MG63 (cell line): Measurements from ENCODE around the gene GIMAP8. TPM values are rescaled to one million over a fixed set of nuclear protein-coding genes. Genes with fewer than 3 reads are reported as not detected.

Experiments used
- DNase-seq: peaks from one replicate; pipeline ENCODE4 v3.0.0-alpha.2; 2020
- H3K27me3 ChIP-seq: fragments of 250-450 bp; sonication (Bioruptor Pico); 2 replicates; pipeline ENCODE4 v1.5.1; 2020; ENCODE audit warnings: mild to moderate bottlenecking, moderate library complexity
- H3K36me3 ChIP-seq: fragments of 250-450 bp; sonication (Bioruptor Pico); 2 replicates; pipeline ENCODE4 v1.5.1; 2020; ENCODE audit warnings: mild to moderate bottlenecking, moderate library complexity
- H3K4me3 ChIP-seq: fragments of 250-450 bp; sonication (Bioruptor Pico); 2 replicates; pipeline ENCODE4 v1.5.1; 2020; ENCODE audit warnings: mild to moderate bottlenecking, moderate library complexity
- H3K9me3 ChIP-seq: fragments of 250-450 bp; sonication (Bioruptor Pico); 2 replicates; pipeline ENCODE4 v1.5.1; 2020; ENCODE audit warnings: mild to moderate bottlenecking, moderate library complexity
- total RNA-seq: library from RNA; depleted of rRNA; stranded (reverse); fragments of >200 nt; shearing (Covaris generic); gene quantifications from 2 replicates; pipeline ENCODE4 v1.2.3, GENCODE V29; 2014; ENCODE audit warnings: low replicate concordance

Gene GIMAP8
- total RNA-seq, 1 experiment from 2014 or later: not detected

- Histone ChIP-seq H3K9me3 (no peaks in the 10 kb centered on the region), H3K4me3 (no peak overlapping the region), H3K36me3 (no peaks in the 10 kb centered on the region), H3K27me3 (no peaks in the 10 kb centered on the region)
- no peak for DNase-seq
These were observed 20.7 kb upstream of the GIMAP8 start for GRCh38 chr7:150429699-150430098.

- no peak for DNase-seq
These were observed 19.9 kb upstream of the GIMAP8 start for GRCh38 chr7:150430465-150431085.

GRCh38 chr7:150431839-150432658 is 18.4 kb upstream of the GIMAP8 start:
- no peaks in the 10 kb centered on the region for H3K27me3 ChIP-seq
- no peak overlapping the region for H3K4me3 ChIP-seq

More at GRCh38 chr7:150430465-150431085, 19.9 kb upstream of the GIMAP8 start:
- H3K27me3 ChIP-seq: no peaks in the 10 kb centered on the region
- no peaks in the 10 kb centered on the region for H3K36me3 ChIP-seq
- no peaks in the 10 kb centered on the region for H3K9me3 ChIP-seq
- H3K4me3 ChIP-seq: no peak overlapping the region

DNA sequence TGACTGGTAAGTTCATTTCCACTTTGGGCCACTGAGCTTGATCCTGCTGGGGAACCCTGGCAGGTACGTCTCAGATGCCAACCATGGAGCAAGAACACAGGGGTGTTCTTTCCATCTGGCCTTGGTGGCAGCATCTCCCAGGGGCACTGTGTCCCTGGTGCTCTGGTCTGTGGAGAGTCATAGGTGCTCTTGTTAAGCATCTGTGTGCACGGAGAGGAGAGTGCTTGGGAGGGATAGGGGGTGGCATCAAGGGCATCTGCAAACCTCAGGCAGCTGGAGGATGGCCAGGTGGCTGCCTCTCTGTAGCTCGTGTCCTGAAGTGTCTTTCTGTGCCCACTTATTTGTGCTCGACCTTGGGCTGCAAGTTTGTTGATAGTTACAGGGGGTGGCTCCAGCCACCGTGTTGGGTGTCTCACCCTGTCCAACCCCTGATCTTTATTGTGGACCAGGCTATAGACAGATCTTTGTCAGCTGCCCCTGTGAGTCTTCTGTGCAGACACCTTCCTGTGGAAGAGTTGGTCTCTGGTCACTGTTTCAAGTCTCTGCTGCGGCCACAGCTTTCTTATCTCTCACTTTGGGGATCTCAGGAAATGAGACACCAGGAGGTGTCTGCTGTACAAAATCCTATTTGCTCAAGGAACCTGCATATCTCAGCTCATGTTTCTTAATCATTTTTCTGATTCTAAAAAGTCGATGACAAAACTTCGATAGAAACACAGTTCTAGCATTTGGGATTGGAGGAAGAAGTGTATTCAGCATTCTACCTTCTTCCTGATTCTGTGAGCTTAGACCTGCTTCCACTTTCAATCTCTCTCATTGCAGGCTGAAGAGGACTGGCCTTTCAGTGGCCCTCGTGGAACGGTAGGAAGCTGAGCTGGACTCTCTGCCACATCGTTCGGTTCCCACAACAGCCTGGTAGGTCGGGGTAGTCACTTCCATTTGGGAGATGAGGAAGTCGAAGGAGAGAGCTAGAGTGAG is 17.2 kb upstream of the GIMAP8 start:
- Histone ChIP-seq H3K36me3 (no peaks in the 10 kb centered on the region), H3K27me3 (no peaks in the 10 kb centered on the region), H3K4me3 (no peak overlapping the region), H3K9me3 (no peaks in the 10 kb centered on the region)
- DNase-seq: no peak

More at GRCh38 chr7:150431839-150432658, 18.4 kb upstream of the GIMAP8 start:
- H3K9me3 ChIP-seq: no peaks in the 10 kb centered on the region
- no peaks in the 10 kb centered on the region for H3K36me3 ChIP-seq
- DNase-seq: no peak

- Histone ChIP-seq H3K27me3 (no peaks in the 10 kb centered on the region), H3K9me3 (no peaks in the 10 kb centered on the region), H3K4me3 (no peak overlapping the region), H3K36me3 (no peaks in the 10 kb centered on the region)
- no peak for DNase-seq
These were observed 16.2 kb upstream of the GIMAP8 start for GRCh38 chr7:150434240-150434639.

- no peak for DNase-seq
- no peaks in the 10 kb centered on the region for H3K27me3 ChIP-seq
These were observed 15.4 kb upstream of the GIMAP8 start for GRCh38 chr7:150435047-150435389.

DNA sequence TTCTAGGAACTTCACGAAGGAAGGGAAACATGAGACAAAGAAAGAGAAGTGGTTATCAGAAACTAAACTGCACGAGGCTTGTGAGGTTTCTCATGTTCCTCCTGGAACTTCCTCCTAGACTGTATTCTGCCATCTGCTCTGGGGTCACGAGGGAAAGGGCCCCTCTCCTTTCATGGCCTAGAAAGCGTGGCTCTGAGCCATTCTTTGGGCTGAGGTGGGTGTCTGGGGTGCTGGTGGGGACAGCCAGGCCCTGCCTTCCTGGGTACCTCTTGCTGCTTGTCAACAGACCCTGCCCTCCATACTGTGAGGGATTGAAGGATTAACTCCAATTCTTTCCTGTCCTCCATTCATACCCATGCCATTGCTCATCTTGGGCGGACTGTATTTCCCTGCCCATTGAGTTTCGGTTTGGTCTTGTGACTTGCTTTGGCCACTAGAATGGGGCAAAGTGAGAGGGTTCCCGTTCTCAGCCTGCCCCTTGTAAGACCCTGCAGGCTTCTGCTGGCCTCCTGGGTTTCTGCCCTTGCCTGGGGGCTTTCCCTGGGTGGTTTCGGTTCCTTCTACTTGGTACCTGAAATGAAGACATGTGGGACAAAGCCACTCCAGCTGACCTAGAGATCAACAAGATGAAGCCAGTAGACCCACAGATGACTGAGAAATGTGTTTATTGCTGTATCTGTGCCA is 14.9 kb upstream of the GIMAP8 start:
- Histone ChIP-seq H3K9me3 (no peaks in the 10 kb centered on the region), H3K36me3 (no peaks in the 10 kb centered on the region), H3K27me3 (no peaks in the 10 kb centered on the region), H3K4me3 (no peak overlapping the region)
- DNase-seq: no peak

More at GRCh38 chr7:150435047-150435389, 15.4 kb upstream of the GIMAP8 start:
- Histone ChIP-seq H3K36me3 (no peaks in the 10 kb centered on the region), H3K4me3 (no peak overlapping the region), H3K9me3 (no peaks in the 10 kb centered on the region)

DNA sequence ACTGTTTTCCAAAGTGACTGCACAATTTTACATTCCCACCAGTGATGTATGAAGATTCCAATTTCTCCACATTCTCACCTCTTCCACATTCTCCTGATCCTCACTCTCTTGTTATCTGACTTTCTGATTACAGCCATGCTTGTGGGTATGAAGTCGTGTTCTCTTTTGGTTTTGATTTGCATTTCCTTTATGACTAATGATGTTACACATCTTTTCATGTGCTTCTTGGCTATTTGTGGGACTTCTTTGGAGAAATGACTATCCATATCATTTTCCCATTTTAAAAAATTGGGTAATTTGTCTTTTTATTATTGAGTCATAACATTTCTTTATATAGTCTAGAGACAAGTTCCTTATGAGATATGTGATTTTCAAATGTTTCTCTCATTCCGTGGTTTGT is 10.5 kb upstream of the GIMAP8 start:
- no peaks in the 10 kb centered on the region for H3K9me3 ChIP-seq
- no peak overlapping the region for H3K4me3 ChIP-seq

DNA sequence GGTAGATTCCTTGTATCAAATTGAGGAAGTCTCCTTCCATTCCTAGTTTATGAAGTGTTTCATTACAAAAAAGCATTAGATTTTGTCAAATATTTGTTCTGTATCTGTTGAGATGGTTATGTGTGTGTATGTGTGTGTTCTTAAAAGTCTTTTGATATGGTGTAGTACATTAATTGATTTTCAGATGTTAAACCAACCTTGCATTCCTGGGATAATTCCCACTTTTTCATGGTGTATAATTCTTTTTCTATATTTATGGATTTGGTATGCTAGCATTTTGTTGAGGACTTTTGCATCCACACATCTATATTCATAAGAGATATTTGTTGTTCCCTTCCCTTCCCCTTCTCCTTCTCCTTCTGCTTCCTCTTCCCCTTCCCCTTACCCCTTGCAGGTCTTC is 8.9 kb upstream of the GIMAP8 start:
- no peaks in the 10 kb centered on the region for H3K36me3 ChIP-seq
- no peaks in the 10 kb centered on the region for H3K27me3 ChIP-seq
- no peak for DNase-seq
- H3K9me3 ChIP-seq: no peaks in the 10 kb centered on the region
- H3K4me3 ChIP-seq: no peak overlapping the region

More for the DNA sequence above, 10.5 kb upstream of the GIMAP8 start:
- Histone ChIP-seq H3K27me3 (no peaks in the 10 kb centered on the region), H3K36me3 (no peaks in the 10 kb centered on the region)
- no peak for DNase-seq

DNA sequence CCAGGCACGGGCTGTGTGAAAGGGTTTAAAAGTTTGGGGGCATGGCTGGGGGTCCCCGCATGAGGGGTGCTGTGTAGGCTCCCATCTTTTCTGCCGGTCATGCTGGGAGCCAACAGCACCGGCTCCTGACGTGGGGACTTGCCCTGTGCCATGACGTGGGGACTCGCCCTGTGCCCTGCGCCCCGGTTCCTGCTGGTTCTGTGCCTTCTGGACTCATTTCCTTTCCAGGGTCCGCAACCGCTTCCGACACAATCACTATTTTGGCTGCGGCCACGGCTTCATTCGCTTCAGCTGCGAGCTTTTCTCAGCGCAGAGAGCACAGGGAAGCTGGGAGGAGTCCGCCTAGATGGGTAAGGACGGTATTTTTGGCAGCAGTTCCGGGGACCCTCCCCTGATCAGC is 7.6 kb upstream of the GIMAP8 start:
- H3K27me3 ChIP-seq: no peaks in the 10 kb centered on the region
- H3K36me3 ChIP-seq: no peaks in the 10 kb centered on the region
- no peaks in the 10 kb centered on the region for H3K9me3 ChIP-seq
- no peak overlapping the region for H3K4me3 ChIP-seq
- no peak for DNase-seq

- no peaks in the 10 kb centered on the region for H3K36me3 ChIP-seq
- no peaks in the 10 kb centered on the region for H3K27me3 ChIP-seq
- H3K9me3 ChIP-seq: no peaks in the 10 kb centered on the region
- no peak for DNase-seq
- H3K4me3 ChIP-seq: no peak overlapping the region
These were observed 6.5 kb upstream of the GIMAP8 start for GRCh38 chr7:150443793-150444540.

DNA sequence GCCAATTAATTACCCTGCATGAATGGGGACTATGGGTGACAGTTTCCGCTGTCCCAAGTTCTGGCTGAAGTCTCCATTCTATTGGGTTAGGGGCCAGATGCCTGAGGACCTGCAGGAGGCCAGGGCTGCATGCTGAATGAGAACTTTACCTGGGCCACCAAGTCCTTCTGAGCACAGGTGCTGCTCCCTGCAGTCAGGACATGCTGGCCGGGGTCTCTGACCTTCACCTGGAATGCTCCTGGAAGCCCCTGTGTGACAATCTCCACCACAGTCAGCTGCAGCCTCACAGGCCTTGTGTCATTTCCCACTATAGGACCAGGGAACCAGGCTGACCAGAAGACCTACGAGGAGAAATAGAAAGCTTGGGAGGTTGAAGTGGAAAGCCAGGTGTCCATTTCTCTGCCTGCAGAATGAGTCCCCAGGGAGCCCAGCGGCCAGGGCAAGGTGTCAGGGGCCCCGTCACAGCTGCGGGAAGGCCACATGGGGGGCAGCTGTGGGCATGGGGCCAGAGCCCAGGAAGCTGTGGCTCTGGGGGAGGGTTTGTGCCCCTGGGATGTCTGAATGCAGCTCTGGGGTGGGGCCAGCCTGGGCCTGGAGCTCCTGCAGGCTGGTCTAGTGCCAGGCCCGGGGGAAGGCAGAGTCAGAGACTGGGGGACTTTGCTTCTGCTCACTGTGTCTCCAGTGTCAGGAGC is 5.6 kb upstream of the GIMAP8 start:
- no peak for DNase-seq
- Histone ChIP-seq H3K27me3 (no peaks in the 10 kb centered on the region), H3K9me3 (no peaks in the 10 kb centered on the region), H3K36me3 (no peaks in the 10 kb centered on the region), H3K4me3 (no peak overlapping the region)

- H3K4me3 ChIP-seq: no peak overlapping the region
- no peaks in the 10 kb centered on the region for H3K36me3 ChIP-seq
- DNase-seq: no peak
- H3K9me3 ChIP-seq: no peaks in the 10 kb centered on the region
- no peaks in the 10 kb centered on the region for H3K27me3 ChIP-seq
These were observed 4.0 kb upstream of the GIMAP8 start for GRCh38 chr7:150446288-150446938.

- DNase-seq: no peak
- Histone ChIP-seq H3K4me3 (no peak overlapping the region), H3K36me3 (no peaks in the 10 kb centered on the region), H3K9me3 (no peaks in the 10 kb centered on the region), H3K27me3 (no peaks in the 10 kb centered on the region)
These were observed 2.3 kb upstream of the GIMAP8 start for GRCh38 chr7:150447966-150448788.
